K562 (cell line): ENCODE measurements around the gene CALHM1. TPM values are rescaled to one million over a fixed set of nuclear protein-coding genes. Genes with fewer than 3 reads are reported as not detected.

Experiments
- ATAC-seq: fragments of 200-7000 bp; cut with Tn5 transposase; 3 replicates; pipeline ENCODE4 v1.9.1; 2020; ENCODE audit warnings: moderate library complexity
- BruUV-seq: library from RNA; stranded (reverse); fragments of 400-500 nt; replicated peaks from 2 replicates; lab custom pipeline; 2021; lab: Mats Ljungman, UMichigan
- CTCF ChIA-PET: fragments of 300-600 bp; formaldehyde crosslinking; extraction: SDS; loops from one replicate; lab custom pipeline; 2021; ENCODE audit warnings: low intra/inter-chr PET ratio; lab: Yijun Ruan, JAX
- POLR2A ChIA-PET: fragments of 300-600, 350-650 bp; sonication (Branson Sonifier 250); formaldehyde crosslinking; extraction: SDS; loops from one replicate; lab custom pipeline; 2021; ENCODE audit warnings: antibody characterized with exemption, inconsistent platforms; lab: Yijun Ruan, JAX
- DNase-seq, 4 experiments: peaks; one replicate each; pipeline versions ENCODE4 v3.0.0 to v3.0.0-alpha.2; 2011 to 2018; ENCODE audit warnings: low spot score in 3 of 4, mixed read lengths in 3 of 4; ENCODE audit errors: extremely low read depth in 1 of 4
- FAIRE-seq: peaks from 2 replicates; lab custom pipeline; 2011; peaks lifted over from hg19 to GRCh38; lab: Jason Lieb, UNC
- H2AFZ ChIP-seq: 2 replicates; pipeline ENCODE4 v1.6.0; 2011; ENCODE audit warnings: low read depth, low read length, control low read depth, inconsistent platforms
- H3K27ac ChIP-seq: fragments of 200-600 bp; 3 replicates; pipeline ENCODE4 v1.8.0; 2011; ENCODE audit warnings: low read depth, mild to moderate bottlenecking, control low read depth, inconsistent platforms, low read length, moderate library complexity, mixed read lengths; ENCODE audit errors: extremely low read depth
- H3K27me3 ChIP-seq, 2 experiments: fragments of 300-600 bp in 1 of 2; 2 replicates in 1 of 2; 3 replicates in 1 of 2; pipeline versions ENCODE4 v1.6.0 to v1.8.0; 2011; ENCODE audit warnings: inconsistent platforms in 2 of 2, low read length in 2 of 2, mild to moderate bottlenecking in 1 of 2, mixed read lengths in 1 of 2, moderate library complexity in 1 of 2; ENCODE audit not compliant: control insufficient read depth in 2 of 2, insufficient read depth in 2 of 2
- H3K36me3 ChIP-seq: fragments of 300-600 bp; 3 replicates; pipeline ENCODE4 v1.8.0; 2011; ENCODE audit warnings: mild to moderate bottlenecking, low read length, inconsistent platforms; ENCODE audit not compliant: control insufficient read depth, insufficient read depth
- H3K4me1 ChIP-seq, 2 experiments: fragments of 200-600 bp in 1 of 2; replicated peaks in 1 of 2; 2 replicates in 1 of 2; 3 replicates in 1 of 2; pipeline versions ENCODE4 v1.5.1 to v1.8.0; 2011; ENCODE audit warnings: inconsistent platforms in 2 of 2, low read length in 2 of 2, mild to moderate bottlenecking in 1 of 2, mixed read lengths in 1 of 2, moderate library complexity in 1 of 2; ENCODE audit not compliant: control insufficient read depth in 2 of 2, insufficient read depth in 2 of 2
- H3K4me2 ChIP-seq: 2 replicates; pipeline ENCODE4 v1.6.1; 2011; ENCODE audit warnings: low read length, control low read depth, inconsistent platforms, mixed read lengths; ENCODE audit not compliant: insufficient read depth
- H3K4me3 ChIP-seq: fragments of 200-600 bp; sonication (generic), shearing (Covaris generic); 2 replicates; pipeline ENCODE4 v1.5.1; 2016; ENCODE audit warnings: control low read depth, inconsistent platforms
- H3K79me2 ChIP-seq: fragments of 200-600 bp; 3 replicates; pipeline ENCODE4 v1.8.0; 2011; ENCODE audit warnings: low read length, inconsistent platforms; ENCODE audit not compliant: control insufficient read depth, insufficient read depth
- H3K9ac ChIP-seq, 2 experiments: 2 replicates each; pipeline versions ENCODE4 v1.6.0 to v1.6.1; 2011; ENCODE audit warnings: low read depth in 2 of 2, low read length in 2 of 2, control low read depth in 1 of 2, inconsistent platforms in 1 of 2, mild to moderate bottlenecking in 1 of 2, mixed read lengths in 1 of 2; ENCODE audit not compliant: insufficient read depth in 1 of 2
- H3K9me1 ChIP-seq: one replicate; pipeline ENCODE4 v1.6.0; 2011; ENCODE audit warnings: inconsistent platforms, mild to moderate bottlenecking, low read length, moderate library complexity; ENCODE audit not compliant: control insufficient read depth, insufficient read depth
- H3K9me3 ChIP-seq: replicated peaks from 2 replicates; pipeline ENCODE4 v1.5.1; 2011; ENCODE audit warnings: low read depth, low read length, inconsistent platforms; ENCODE audit not compliant: control insufficient read depth, insufficient read depth
- H4K20me1 ChIP-seq: replicated peaks from 2 replicates; pipeline ENCODE4 v1.6.1; 2011; ENCODE audit warnings: low read length, inconsistent platforms, mixed read lengths; ENCODE audit not compliant: control insufficient read depth, insufficient read depth
- ESRRB ChIP-seq: fragments of 250-450 bp; sonication (Bioruptor Pico); IDR thresholded peaks from 2 replicates; pipeline ENCODE4 v1.5.0; 2020; ENCODE audit warnings: mild to moderate bottlenecking, moderate library complexity, borderline replicate concordance
- ILF3 ChIP-seq: fragments of 450-650 bp; IDR thresholded peaks from 2 replicates; pipeline ENCODE4 v1.6.1; 2018; ENCODE audit warnings: antibody characterized with exemption, mild to moderate bottlenecking, moderate library complexity, borderline replicate concordance
- RFX1 ChIP-seq: fragments of 450-650 bp; IDR thresholded peaks from 2 replicates; pipeline ENCODE4 v1.6.1; 2016; ENCODE audit warnings: mild to moderate bottlenecking, moderate library complexity
- STAT5A ChIP-seq: IDR thresholded peaks from 2 replicates; pipeline ENCODE4 v1.6.1; 2012; ENCODE audit warnings: low read length, inconsistent platforms, borderline replicate concordance
- TEAD1 ChIP-seq, 2 experiments: fragments of 450-650 bp in 1 of 2; sonication (generic) in 1 of 2; formaldehyde crosslinking; IDR thresholded peaks; 2 replicates each; pipeline versions ENCODE4 v1.4.0 to v1.8.0; 2020 to 2022; ENCODE audit warnings: mild to moderate bottlenecking in 2 of 2, missing genetic modification reagents in 1 of 2
- TOE1 ChIP-seq, 2 experiments: fragments of 450-650 bp in 1 of 2; sonication (generic) in 1 of 2; formaldehyde crosslinking in 1 of 2; IDR thresholded peaks; 2 replicates each; pipeline versions ENCODE4 v1.7.1 to v1.8.0; 2016 to 2022; ENCODE audit warnings: borderline replicate concordance in 2 of 2, mild to moderate bottlenecking in 2 of 2, antibody characterized with exemption in 1 of 2, inconsistent platforms in 1 of 2, low read depth in 1 of 2, missing genetic modification reagents in 1 of 2, moderate library complexity in 1 of 2
- WGBS: fragments of 100-300 bp; shearing (Covaris generic); methylation state at CpG from one replicate; pipeline ENCODE4 v1.1.6; 2016; ENCODE audit warnings: low coverage, mixed read lengths; ENCODE audit not compliant: insufficient coverage; ENCODE audit errors: missing lambda C conversion rate; 5-methylcytosine and 5-hydroxymethylcytosine counted together
- in situ Hi-C: fragments of 300-500 bp; cut with MboI; formaldehyde crosslinking; loops from 4 replicates; pipeline ENCODE4 v1.15.0; 2018; ENCODE audit warnings: inconsistent platforms, mixed read lengths
- intact Hi-C: fragments of 100-400 bp; cut with micrococcal nuclease; formaldehyde crosslinking; loops from 2 replicates; pipeline ENCODE4 v1.14.2; 2022
- polyA plus RNA-seq, 8 experiments: library from polyadenylated mRNA; depleted of rRNA in 4 of 8; stranded (reverse) in 5 of 8; unstranded in 3 of 8; fragments of >200 nt; fragmentation: Nextera tagmentation in 2 of 8; fragmentation: Illumina TruSeq in 1 of 8; extraction: Ambion mirVana in 2 of 8; extraction: Trizol in 1 of 8; gene quantifications; 2 replicates each; pipeline versions ENCODE4 v1.2.1 to v1.2.3, GENCODE V29; 2011 to 2014; ENCODE audit warnings: inconsistent platforms in 1 of 8, missing spikeins in 1 of 8
- total RNA-seq, 7 experiments: library from RNA; depleted of rRNA in 6 of 7; stranded (reverse); fragments of >200 nt in 6 of 7; fragmentation: Illumina TruSeq in 2 of 7; extraction: Trizol in 2 of 7; gene quantifications; 2 replicates each; pipeline versions ENCODE4 v1.2.1 to v1.2.3, GENCODE V29; 2011 to 2021; ENCODE audit warnings: low replicate concordance in 1 of 7
- TF ChIP-seq, protein P1 (sequence below), 2 experiments: IDR thresholded peaks; 2 replicates each; pipeline ENCODE4 v1.6.1; 2011; ENCODE audit warnings: borderline replicate concordance in 1 of 2, control low read depth in 1 of 2, low read depth in 1 of 2, low read length in 1 of 2, mild to moderate bottlenecking in 1 of 2, mixed read lengths in 1 of 2, moderate library complexity in 1 of 2; ENCODE audit not compliant: insufficient read depth in 1 of 2, insufficient read length in 1 of 2, poor library complexity in 1 of 2, severe bottlenecking in 1 of 2; ENCODE audit errors: extremely low read depth in 1 of 2
- TF ChIP-seq, protein P2 (sequence below): IDR thresholded peaks from 3 replicates; pipeline ENCODE4 v1.6.1; 2011; ENCODE audit warnings: borderline replicate concordance, mild to moderate bottlenecking, moderate library complexity; ENCODE audit not compliant: insufficient read length; ENCODE audit errors: extremely low read depth

CALHM1 gene
- total and polyA plus RNA-seq, 9 of the 15 experiments (the other 6 are each of a cell fraction or from before 2014, with no cell fraction given), result 0.03 TPM; not detected in 8

DNA sequence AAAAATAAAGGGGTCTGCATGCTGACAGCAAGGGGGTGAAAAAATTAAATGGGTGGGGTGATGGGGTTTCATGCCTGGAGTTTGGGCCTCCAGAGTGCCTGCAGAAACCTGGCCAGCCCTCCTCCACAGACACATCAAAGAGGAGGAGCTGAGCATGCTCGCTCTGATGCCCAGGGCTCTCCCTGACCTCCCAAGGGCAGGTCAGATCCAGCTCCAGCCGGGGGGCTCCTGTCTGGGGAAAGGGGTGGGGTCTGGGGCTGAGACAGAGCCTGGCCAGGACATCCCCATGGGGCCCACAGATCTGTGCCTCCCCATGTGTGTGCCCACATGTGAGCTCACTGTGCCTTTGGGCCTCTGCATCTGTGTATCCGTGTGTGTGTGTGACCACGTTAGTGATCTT lies 915 bp upstream of the CALHM1 start:
- POLR2A ChIA-PET, result no interaction called here
- Histone ChIP-seq H3K79me2 (no peaks in the 10 kb centered on the region), H3K4me3 (no peak overlapping the region), H3K4me2 (no peak overlapping the region), H3K4me1 (peaks cover 0 to 6% of the 10 kb centered on the region in 2 experiments; a peak in 2 of 5 replicates)
- DNase-seq, result no peak
- in situ Hi-C loops, result no loop called here
- TF ChIP-seq TEAD1 (CRISPR knock-in tag; IDR thresholded peaks at IDR 0.05), result no peak
- TF ChIP-seq, all 486 proteins: peak for 0
- Histone ChIP-seq H4K20me1 (no peaks in the 10 kb centered on the region; the same call in 1 of the 2 replicates), H3K9ac (no peak overlapping the region), H3K9me3 (no peaks in the 10 kb centered on the region), H3K36me3 (no peaks in the 10 kb centered on the region), H2AFZ (no peak overlapping the region), H3K27me3 (peaks cover 0 to 5% of the 10 kb centered on the region in 2 experiments; a peak in 3 of 5 replicates), H3K9me1 (no peaks in the 10 kb centered on the region), H3K27ac (no peak overlapping the region)
- ATAC-seq (no peak), FAIRE-seq (no peak)
- WGBS, result 0% methylated on average over 4 of the region's 4 CpGs
- CTCF ChIA-PET, result no interaction called here
- intact Hi-C loops, result no loop called here
- BruUV-seq, result no TSS peak

DNA sequence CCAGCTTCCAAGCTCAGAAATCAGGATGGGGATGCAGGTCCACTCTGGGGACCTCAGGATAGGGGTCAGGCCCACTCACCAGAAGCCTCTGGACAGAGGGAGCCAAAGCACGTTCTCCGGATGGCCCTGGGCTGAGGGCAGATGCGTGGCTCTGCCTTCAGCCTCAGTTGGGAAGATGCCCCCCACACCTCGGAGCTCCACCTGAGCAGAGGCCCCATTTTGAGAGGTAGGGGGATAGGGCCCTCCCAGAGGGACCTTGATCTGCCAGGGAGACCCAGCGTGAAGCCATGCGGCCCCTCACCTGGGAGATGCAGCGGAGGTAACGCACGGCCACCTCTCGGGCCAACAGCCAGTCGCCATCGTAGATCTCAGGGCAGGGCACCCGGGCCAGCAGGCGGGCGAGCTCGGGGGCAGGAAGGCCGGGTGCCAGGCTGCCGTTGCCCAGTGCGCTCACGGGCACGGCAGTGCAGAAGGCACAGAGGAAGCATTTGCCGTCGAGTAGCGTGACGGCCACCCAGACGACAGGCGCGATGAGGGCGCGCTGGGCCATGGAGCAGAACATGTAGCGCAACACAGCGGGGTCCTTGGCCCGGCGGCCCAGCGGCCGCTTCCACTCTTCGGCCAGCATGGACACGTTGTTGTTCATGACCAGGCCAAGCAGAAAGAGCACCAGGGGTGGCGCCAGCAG lies 660 bp downstream of the CALHM1 start:
- ATAC-seq (no peak), DNase-seq (no peak), FAIRE-seq (no peak)
- Histone ChIP-seq H3K4me1 (peaks cover 0 to 6% of the 10 kb centered on the region in 2 experiments; a peak in 2 of 5 replicates), H3K9me3 (no peaks in the 10 kb centered on the region), H3K4me2 (no peak overlapping the region), H3K9ac (no peak overlapping the region), H3K27ac (no peak overlapping the region), H3K36me3 (no peaks in the 10 kb centered on the region), H3K79me2 (no peaks in the 10 kb centered on the region), H4K20me1 (no peaks in the 10 kb centered on the region; the same call in 1 of the 2 replicates), H3K4me3 (no peak overlapping the region), H3K9me1 (no peaks in the 10 kb centered on the region), H3K27me3 (no peaks in the 10 kb centered on the region; a peak in 2 of 5 replicates), H2AFZ (no peak overlapping the region)
- in situ Hi-C loops, result no loop called here
- ChIA-PET CTCF (no interaction called here), POLR2A (interaction anchor here (0.6 kb wide), 1 partner anchor 52 kb away, joined by 3 read pairs; no protein-coding TSS in a partner anchor)
- WGBS, result 42% methylated on average over 27 of the region's 39 CpGs
- intact Hi-C loops, result no loop called here
- no TSS peak for BruUV-seq
- TF ChIP-seq TOE1 (IDR thresholded peaks at IDR 0.05; ENCODE audit: borderline replicate concordance) (no peak), TOE1 (CRISPR knock-in tag; IDR thresholded peaks at IDR 0.05; ENCODE audit: borderline replicate concordance, low read depth) (no peak), ILF3 (no peak), RFX1 (no peak), ESRRB (CRISPR knock-in tag) (no peak), STAT5A (no peak)
- TF ChIP-seq, protein P1, sequence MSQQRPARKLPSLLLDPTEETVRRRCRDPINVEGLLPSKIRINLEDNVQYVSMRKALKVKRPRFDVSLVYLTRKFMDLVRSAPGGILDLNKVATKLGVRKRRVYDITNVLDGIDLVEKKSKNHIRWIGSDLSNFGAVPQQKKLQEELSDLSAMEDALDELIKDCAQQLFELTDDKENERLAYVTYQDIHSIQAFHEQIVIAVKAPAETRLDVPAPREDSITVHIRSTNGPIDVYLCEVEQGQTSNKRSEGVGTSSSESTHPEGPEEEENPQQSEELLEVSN (IDR thresholded peaks at IDR 0.05; ENCODE audit: borderline replicate concordance in 1 of 2, extremely low read depth in 1 of 2, insufficient read depth in 1 of 2, insufficient read length in 1 of 2, low read depth in 1 of 2, low read length in 1 of 2, poor library complexity in 1 of 2, severe bottlenecking in 1 of 2), result no peak
- TF ChIP-seq, protein P2, sequence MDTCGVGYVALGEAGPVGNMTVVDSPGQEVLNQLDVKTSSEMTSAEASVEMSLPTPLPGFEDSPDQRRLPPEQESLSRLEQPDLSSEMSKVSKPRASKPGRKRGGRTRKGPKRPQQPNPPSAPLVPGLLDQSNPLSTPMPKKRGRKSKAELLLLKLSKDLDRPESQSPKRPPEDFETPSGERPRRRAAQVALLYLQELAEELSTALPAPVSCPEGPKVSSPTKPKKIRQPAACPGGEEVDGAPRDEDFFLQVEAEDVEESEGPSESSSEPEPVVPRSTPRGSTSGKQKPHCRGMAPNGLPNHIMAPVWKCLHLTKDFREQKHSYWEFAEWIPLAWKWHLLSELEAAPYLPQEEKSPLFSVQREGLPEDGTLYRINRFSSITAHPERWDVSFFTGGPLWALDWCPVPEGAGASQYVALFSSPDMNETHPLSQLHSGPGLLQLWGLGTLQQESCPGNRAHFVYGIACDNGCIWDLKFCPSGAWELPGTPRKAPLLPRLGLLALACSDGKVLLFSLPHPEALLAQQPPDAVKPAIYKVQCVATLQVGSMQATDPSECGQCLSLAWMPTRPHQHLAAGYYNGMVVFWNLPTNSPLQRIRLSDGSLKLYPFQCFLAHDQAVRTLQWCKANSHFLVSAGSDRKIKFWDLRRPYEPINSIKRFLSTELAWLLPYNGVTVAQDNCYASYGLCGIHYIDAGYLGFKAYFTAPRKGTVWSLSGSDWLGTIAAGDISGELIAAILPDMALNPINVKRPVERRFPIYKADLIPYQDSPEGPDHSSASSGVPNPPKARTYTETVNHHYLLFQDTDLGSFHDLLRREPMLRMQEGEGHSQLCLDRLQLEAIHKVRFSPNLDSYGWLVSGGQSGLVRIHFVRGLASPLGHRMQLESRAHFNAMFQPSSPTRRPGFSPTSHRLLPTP, result no peak
